Endothelial cell of umbilical vein (primary cell): ENCODE data around the gene MRPL58. TPM values are rescaled to one million over a fixed set of nuclear protein-coding genes. Genes with fewer than 3 reads are reported as not detected.
A peak's percentile ranks its signal among the peaks of the same experiment; 100 is the strongest.

ENCODE experiments used
- BruUV-seq: library from RNA; stranded (reverse); fragments of 400-500 nt; replicated peaks from 2 replicates; lab custom pipeline; 2021; lab: Mats Ljungman, UMichigan
- CTCF ChIA-PET: fragments of 300-600, 350-600 bp; sonication (Branson Sonifier 250); formaldehyde crosslinking; loops from one replicate; lab custom pipeline; 2021; ENCODE audit warnings: antibody characterized with exemption, inconsistent platforms; lab: Charles Lee
- POLR2A ChIA-PET: fragments of 300-600, 350-600 bp; sonication (Branson Sonifier 250); formaldehyde crosslinking; loops from one replicate; lab custom pipeline; 2021; ENCODE audit warnings: antibody characterized with exemption, inconsistent platforms; lab: Charles Lee
- DNase-seq: peaks from one replicate; pipeline ENCODE4 v3.0.0-alpha.2; 2011; ENCODE audit warnings: low read depth, low spot score
- FAIRE-seq: peaks from 2 replicates; lab custom pipeline; 2011; peaks lifted over from hg19 to GRCh38; lab: Jason Lieb, UNC
- H2AFZ ChIP-seq: 2 replicates; pipeline ENCODE4 v1.6.0; 2012; ENCODE audit warnings: low read depth, low read length, control low read depth, inconsistent platforms
- H3K27ac ChIP-seq: 2 replicates; pipeline ENCODE4 v1.5.1; 2011; ENCODE audit warnings: low read depth, mild to moderate bottlenecking, control low read depth, low read length, moderate library complexity; ENCODE audit not compliant: insufficient read depth
- H3K27me3 ChIP-seq, 2 experiments: 2 replicates each; pipeline versions ENCODE4 v1.6.0 to v1.6.1; 2011; ENCODE audit warnings: low read length in 2 of 2, mixed read lengths in 1 of 2; ENCODE audit not compliant: control insufficient read depth in 2 of 2, insufficient read depth in 2 of 2
- H3K36me3 ChIP-seq, 2 experiments: 2 replicates in 1 of 2; 3 replicates in 1 of 2; pipeline ENCODE4 v1.5.1; 2011; ENCODE audit warnings: low read length in 2 of 2, mild to moderate bottlenecking in 1 of 2, moderate library complexity in 1 of 2; ENCODE audit not compliant: control insufficient read depth in 2 of 2, insufficient read depth in 2 of 2; ENCODE audit errors: extremely low read depth in 1 of 2
- H3K4me1 ChIP-seq: 3 replicates; pipeline ENCODE4 v1.5.1; 2011; ENCODE audit warnings: mild to moderate bottlenecking, low read length; ENCODE audit not compliant: control insufficient read depth, insufficient read depth; ENCODE audit errors: extremely low read depth
- H3K4me2 ChIP-seq: 2 replicates; pipeline ENCODE4 v1.6.1; 2011; ENCODE audit warnings: low read length, control low read depth, mixed read lengths; ENCODE audit not compliant: insufficient read depth
- H3K4me3 ChIP-seq, 3 experiments: fragments of 200-600 bp in 1 of 3; sonication (generic), shearing (Covaris generic) in 1 of 3; replicated peaks in 1 of 3; 2 replicates each; pipeline ENCODE4 v1.5.1; 2011 to 2016; ENCODE audit warnings: control low read depth in 3 of 3, low read length in 3 of 3, mild to moderate bottlenecking in 2 of 3, inconsistent platforms in 1 of 3, low read depth in 1 of 3, moderate library complexity in 1 of 3; ENCODE audit not compliant: insufficient read depth in 1 of 3
- H3K79me2 ChIP-seq: 2 replicates; pipeline ENCODE4 v1.6.0; 2012; ENCODE audit warnings: low read length, inconsistent platforms; ENCODE audit not compliant: control insufficient read depth, insufficient read depth
- H3K9ac ChIP-seq: replicated peaks from 2 replicates; pipeline ENCODE3; 2011; ENCODE audit warnings: low read length, control low read depth; ENCODE audit not compliant: insufficient read depth; ENCODE audit errors: extremely low read depth
- H3K9me1 ChIP-seq: replicated peaks from 3 replicates; pipeline ENCODE4 v1.6.0; 2011; ENCODE audit warnings: mild to moderate bottlenecking, low read length; ENCODE audit not compliant: control insufficient read depth, insufficient read depth; ENCODE audit errors: extremely low read depth
- H3K9me3 ChIP-seq: replicated peaks from 2 replicates; pipeline ENCODE4 v1.5.1; 2012; ENCODE audit warnings: low read length, inconsistent platforms; ENCODE audit not compliant: control insufficient read depth, insufficient read depth
- H4K20me1 ChIP-seq: replicated peaks from 2 replicates; pipeline ENCODE3; 2011; ENCODE audit warnings: mild to moderate bottlenecking, low read length; ENCODE audit not compliant: control insufficient read depth, insufficient read depth; ENCODE audit errors: extremely low read depth
- JUN ChIP-seq: IDR thresholded peaks from 2 replicates; pipeline ENCODE4 v1.6.1; 2011; ENCODE audit warnings: borderline replicate concordance, low read depth; ENCODE audit not compliant: insufficient read length, insufficient read depth
- dilution Hi-C: fragments of 300-500 bp; cut with MboI; formaldehyde crosslinking; loops from one replicate; pipeline ENCODE4 v1.15.0; 2019; ENCODE audit warnings: low sequenced_read_pairs; ENCODE audit not compliant: extremely low pct_ligation_motif_present
- intact Hi-C: fragments of 100-400 bp; cut with micrococcal nuclease; formaldehyde crosslinking; loops from one replicate; pipeline ENCODE4 v1.10.0; 2022
- polyA plus RNA-seq, 4 experiments: library from polyadenylated mRNA; depleted of rRNA in 3 of 4; stranded (reverse) in 3 of 4; unstranded in 1 of 4; fragments of >200 nt; gene quantifications; 2 replicates each; pipeline versions ENCODE4 v1.2.1 to v1.2.3, GENCODE V29; 2011 to 2012; ENCODE audit warnings: missing spikeins in 1 of 4
- total RNA-seq: library from RNA; stranded (reverse); gene quantifications from 2 replicates; pipeline ENCODE4 v1.2.3, GENCODE V29; 2021
- TF ChIP-seq, protein P1 (sequence below), 2 donors: IDR thresholded peaks; 1 replicate in 1 of 2; 2 replicates in 1 of 2; pipeline ENCODE4 v1.5.1; 2011; ENCODE audit warnings: low read length in 2 of 2, mild to moderate bottlenecking in 2 of 2, moderate library complexity in 2 of 2, control low read depth in 1 of 2, inconsistent platforms in 1 of 2, low read depth in 1 of 2; ENCODE audit not compliant: insufficient read depth in 1 of 2; ENCODE audit errors: extremely low read depth in 1 of 2

MRPL58 gene
- total and polyA plus RNA-seq, 2 donors (not counting 3 experiments of a cell fraction or from before 2014, with no cell fraction given): 38.0 to 43.7 TPM

DNA sequence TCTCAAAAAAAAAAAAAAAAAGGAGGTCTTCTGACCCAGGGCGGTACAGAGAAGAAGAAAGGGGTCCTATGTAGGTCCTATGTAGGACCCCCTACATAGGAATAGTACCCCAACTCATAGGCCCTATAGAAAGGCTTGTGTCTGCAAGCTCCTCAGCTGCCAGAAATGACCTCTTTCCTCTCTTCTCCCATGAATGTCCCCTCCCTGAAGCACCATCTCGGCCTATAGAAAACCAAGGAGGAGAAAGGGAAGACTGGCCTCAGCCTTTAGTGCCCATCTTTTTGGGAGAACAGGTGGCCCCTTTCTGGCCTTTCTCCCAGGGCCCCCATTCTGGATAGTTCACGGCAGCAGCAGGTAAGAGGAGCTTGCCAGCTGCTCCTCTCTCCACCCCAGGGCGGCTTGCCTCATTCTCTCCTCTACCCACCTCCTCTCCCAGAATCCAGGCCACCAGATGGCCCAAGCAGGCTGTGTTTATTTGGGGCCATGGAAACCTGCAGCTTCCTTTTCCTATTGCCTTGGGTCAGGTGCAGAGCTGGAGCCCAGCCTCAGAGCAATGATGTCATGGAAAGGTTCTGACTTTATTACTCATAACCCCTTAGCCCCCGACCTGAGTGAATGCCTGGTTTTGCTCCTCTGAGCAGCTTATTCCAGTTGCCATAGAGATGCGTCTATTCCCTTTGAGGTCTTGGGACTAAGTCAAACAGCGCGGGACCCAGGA lies 1.6 kb upstream of the MRPL58 start:
- TF ChIP-seq, protein P1, sequence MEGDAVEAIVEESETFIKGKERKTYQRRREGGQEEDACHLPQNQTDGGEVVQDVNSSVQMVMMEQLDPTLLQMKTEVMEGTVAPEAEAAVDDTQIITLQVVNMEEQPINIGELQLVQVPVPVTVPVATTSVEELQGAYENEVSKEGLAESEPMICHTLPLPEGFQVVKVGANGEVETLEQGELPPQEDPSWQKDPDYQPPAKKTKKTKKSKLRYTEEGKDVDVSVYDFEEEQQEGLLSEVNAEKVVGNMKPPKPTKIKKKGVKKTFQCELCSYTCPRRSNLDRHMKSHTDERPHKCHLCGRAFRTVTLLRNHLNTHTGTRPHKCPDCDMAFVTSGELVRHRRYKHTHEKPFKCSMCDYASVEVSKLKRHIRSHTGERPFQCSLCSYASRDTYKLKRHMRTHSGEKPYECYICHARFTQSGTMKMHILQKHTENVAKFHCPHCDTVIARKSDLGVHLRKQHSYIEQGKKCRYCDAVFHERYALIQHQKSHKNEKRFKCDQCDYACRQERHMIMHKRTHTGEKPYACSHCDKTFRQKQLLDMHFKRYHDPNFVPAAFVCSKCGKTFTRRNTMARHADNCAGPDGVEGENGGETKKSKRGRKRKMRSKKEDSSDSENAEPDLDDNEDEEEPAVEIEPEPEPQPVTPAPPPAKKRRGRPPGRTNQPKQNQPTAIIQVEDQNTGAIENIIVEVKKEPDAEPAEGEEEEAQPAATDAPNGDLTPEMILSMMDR (IDR thresholded peaks at IDR 0.05; ENCODE audit: extremely low read depth in 1 of 2, insufficient read depth in 1 of 2, low read depth in 1 of 2, low read length in 2 of 2): no peak
- TF ChIP-seq JUN: peak; percentile 55
- Histone ChIP-seq H4K20me1 (no peaks in the 10 kb centered on the region), H3K27me3 (no peaks in the 10 kb centered on the region), H2AFZ (no peak overlapping the region), H3K9ac (no peak overlapping the region), H3K9me1 (no peaks in the 10 kb centered on the region), H3K9me3 (no peaks in the 10 kb centered on the region), H3K4me3 (no peak overlapping the region), H3K4me1 (peaks cover 16% of the 10 kb centered on the region), H3K36me3 (no peaks in the 10 kb centered on the region), H3K79me2 (peaks cover 10% of the 10 kb centered on the region), H3K27ac (peak overlapping the region; percentile 67), H3K4me2 (no peak overlapping the region)
- BruUV-seq: no TSS peak
- POLR2A ChIA-PET: interaction anchor here (2.8 kb wide), 1 partner anchor 23 kb away, joined by 17 read pairs; the partner anchor contains the start of gene CDR2L
- dilution Hi-C loops: no loop called here
- intact Hi-C loops: no loop called here
- FAIRE-seq (peak; percentile 38), DNase-seq (peak; percentile 83)
- CTCF ChIA-PET: interaction anchor here (0.9 to 6.0 kb wide), 8 partner anchors 8 to 63 kb away, joined by 3 to 134 read pairs (median 17); partner anchors contain the start of gene CDR2L
